ENCODE data around the gene MYH3. TPM values are rescaled to one million over a fixed set of nuclear protein-coding genes. Genes with fewer than 3 reads are reported as not detected.

MYH3 gene
- total and polyA plus RNA-seq, 7 donors: 1.9 to 261 (median 5.8) TPM

- Histone ChIP-seq H3K9me3 (no peaks in the 10 kb centered on the region), H3K4me3 (peak overlapping the region; percentile 28), H3K4me1 (peaks cover 21% of the 10 kb centered on the region), H3K36me3 (ENCODE audit: insufficient read depth in 1 of 2, low read depth in 1 of 2) (no peaks in the 10 kb centered on the region), H3K27me3 (ENCODE audit: insufficient read depth in 3 of 3, low read length in 2 of 3) (peaks cover 0 to 3% (median 0%) of the 10 kb centered on the region in 3 donors), H3K27ac (peak overlapping the region; percentile 87)
- TF ChIP-seq, protein P1, sequence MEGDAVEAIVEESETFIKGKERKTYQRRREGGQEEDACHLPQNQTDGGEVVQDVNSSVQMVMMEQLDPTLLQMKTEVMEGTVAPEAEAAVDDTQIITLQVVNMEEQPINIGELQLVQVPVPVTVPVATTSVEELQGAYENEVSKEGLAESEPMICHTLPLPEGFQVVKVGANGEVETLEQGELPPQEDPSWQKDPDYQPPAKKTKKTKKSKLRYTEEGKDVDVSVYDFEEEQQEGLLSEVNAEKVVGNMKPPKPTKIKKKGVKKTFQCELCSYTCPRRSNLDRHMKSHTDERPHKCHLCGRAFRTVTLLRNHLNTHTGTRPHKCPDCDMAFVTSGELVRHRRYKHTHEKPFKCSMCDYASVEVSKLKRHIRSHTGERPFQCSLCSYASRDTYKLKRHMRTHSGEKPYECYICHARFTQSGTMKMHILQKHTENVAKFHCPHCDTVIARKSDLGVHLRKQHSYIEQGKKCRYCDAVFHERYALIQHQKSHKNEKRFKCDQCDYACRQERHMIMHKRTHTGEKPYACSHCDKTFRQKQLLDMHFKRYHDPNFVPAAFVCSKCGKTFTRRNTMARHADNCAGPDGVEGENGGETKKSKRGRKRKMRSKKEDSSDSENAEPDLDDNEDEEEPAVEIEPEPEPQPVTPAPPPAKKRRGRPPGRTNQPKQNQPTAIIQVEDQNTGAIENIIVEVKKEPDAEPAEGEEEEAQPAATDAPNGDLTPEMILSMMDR (IDR thresholded peaks at IDR 0.05): no peak
- DNase-seq: peak in 1 of 2 donors; percentile 70
- WGBS, 3 donors: 32 to 48% (median 33%) methylated on average over 4 to 5 of the region's 5 CpGs
- intact Hi-C loops (cut with DNase I): no loop called here
- ATAC-seq: peak; percentile 82 to 87 (median 84)
Observed at GRCh38 chr17:10605221-10605783, 51.8 kb downstream of the MYH3 start.

GRCh38 chr17:10604521-10604920 is 52.6 kb downstream of the MYH3 start:
- ATAC-seq: peak; percentile 51 to 81 (median 72)
- Histone ChIP-seq H3K4me1 (peaks cover 22% of the 10 kb centered on the region), H3K27me3 (ENCODE audit: insufficient read depth in 3 of 3, low read length in 2 of 3) (peaks cover 0 to 3% (median 0%) of the 10 kb centered on the region in 3 donors), H3K9me3 (no peaks in the 10 kb centered on the region), H3K36me3 (ENCODE audit: insufficient read depth in 1 of 2, low read depth in 1 of 2) (no peaks in the 10 kb centered on the region), H3K4me3 (peak overlapping the region; percentile 0), H3K27ac (peak overlapping the region; percentile 87)
- TF ChIP-seq, protein P1 (IDR thresholded peaks at IDR 0.05): no peak
- no peak for DNase-seq
- intact Hi-C loops (cut with DNase I): no loop called here
- WGBS, 3 donors: 49 to 76% (median 61%) methylated on average over 8 of the region's 8 CpGs

- TF ChIP-seq, protein P1 (IDR thresholded peaks at IDR 0.05): no peak
- Histone ChIP-seq H3K27ac (peak overlapping the region; percentile 87), H3K36me3 (ENCODE audit: insufficient read depth in 1 of 2, low read depth in 1 of 2) (no peaks in the 10 kb centered on the region), H3K9me3 (no peaks in the 10 kb centered on the region), H3K4me1 (peaks cover 22% of the 10 kb centered on the region), H3K4me3 (peak overlapping the region; percentile 0), H3K27me3 (ENCODE audit: insufficient read depth in 3 of 3, low read length in 2 of 3) (peaks cover 0 to 3% (median 0%) of the 10 kb centered on the region in 3 donors)
- intact Hi-C loops (cut with DNase I): no loop called here
- ATAC-seq (peak; percentile 42 to 76 (median 62)), DNase-seq (peak in 1 of 2 donors; percentile 71)
- 15 to 31% (median 18%) methylated on average over 3 of the region's 3 CpGs for WGBS, 3 donors
Observed at GRCh38 chr17:10603931-10604330, 53.2 kb downstream of the MYH3 start.

DNA sequence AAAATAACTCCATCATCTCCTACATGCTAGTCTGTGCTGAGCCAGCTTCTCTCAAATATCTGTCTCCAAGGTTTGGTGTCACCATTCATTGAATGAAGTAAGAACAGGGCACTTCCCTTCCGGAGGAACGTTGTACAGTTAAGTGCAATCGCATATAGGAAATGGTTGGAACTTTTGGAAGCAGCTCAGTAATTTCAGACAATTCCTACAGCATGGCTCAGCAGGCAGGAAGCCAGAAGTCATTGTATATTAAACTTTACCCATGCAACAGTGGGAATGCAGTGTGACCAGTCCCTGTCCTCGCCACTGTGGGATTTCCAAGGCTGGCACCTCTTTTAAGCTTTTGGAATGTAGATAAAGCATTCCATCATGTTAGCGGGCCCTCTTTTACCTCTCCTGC is 56.5 kb downstream of the MYH3 start:
- Histone ChIP-seq H3K27me3 (ENCODE audit: insufficient read depth in 3 of 3, low read length in 2 of 3) (peaks cover 0 to 3% (median 0%) of the 10 kb centered on the region in 3 donors), H3K27ac (peak overlapping the region; percentile 87), H3K9me3 (no peaks in the 10 kb centered on the region), H3K4me1 (peaks cover 22% of the 10 kb centered on the region), H3K36me3 (ENCODE audit: insufficient read depth in 1 of 2, low read depth in 1 of 2) (no peaks in the 10 kb centered on the region), H3K4me3 (no peak overlapping the region)
- TF ChIP-seq, protein P1 (IDR thresholded peaks at IDR 0.05): no peak
- ATAC-seq (peak in 1 of 4 donors; percentile 31), DNase-seq (no peak)
- 18 to 23% (median 19%) methylated on average over 5 of the region's 5 CpGs for WGBS, 3 donors
- intact Hi-C loops (cut with DNase I): no loop called here
